Adrenal gland (tissue), 12 donors: ENCODE results near the gene RHO. TPM values are rescaled to one million over a fixed set of nuclear protein-coding genes. Genes with fewer than 3 reads are reported as not detected.

Experiments
- DNase-seq, 7 donors: peaks; one replicate each; pipeline ENCODE4 v3.0.0-alpha.2; 2019 to 2020
- H3K27ac ChIP-seq, 5 donors: fragments of 200-600 bp; sonication (generic) in 4 of 5; 1 replicate in 3 of 5; 2 replicates in 2 of 5; pipeline versions ENCODE4 v1.5.1 to v1.8.0; 2016 to 2020; ENCODE audit warnings: mild to moderate bottlenecking in 1 of 5
- H3K27me3 ChIP-seq: fragments of 200-600 bp; 2 replicates; pipeline ENCODE4 v1.8.0; 2021
- H3K36me3 ChIP-seq, 2 donors: fragments of 200-600 bp; replicated peaks in 1 of 2; 1 replicate in 1 of 2; 2 replicates in 1 of 2; pipeline versions ENCODE4 v1.5.1 to v1.8.0; 2018 to 2022
- H3K4me1 ChIP-seq, 2 donors: fragments of 200-600 bp; replicated peaks in 1 of 2; 1 replicate in 1 of 2; 2 replicates in 1 of 2; pipeline versions ENCODE4 v1.5.1 to v1.8.0; 2018 to 2021
- H3K4me3 ChIP-seq, 4 donors: fragments of 200-600 bp; sonication (generic) in 3 of 4; one replicate each; pipeline ENCODE4 v1.5.1; 2016 to 2018
- H3K9me3 ChIP-seq, 3 donors: fragments of 200-600 bp; sonication (generic) in 1 of 3; replicated peaks in 1 of 3; 1 replicate in 2 of 3; 2 replicates in 1 of 3; pipeline versions ENCODE4 v1.5.1 to v1.8.0; 2016 to 2021
- CTCF ChIP-seq, 6 experiments: fragments of 450-650 bp in 4 of 6; fragments of 200-600 bp in 2 of 6; sonication (generic) in 1 of 6; IDR thresholded peaks; 1 replicate in 5 of 6; 2 replicates in 1 of 6; pipeline versions ENCODE4 v1.5.1 to v1.8.0; 2016 to 2021; ENCODE audit warnings: antibody characterized with exemption in 6 of 6, mild to moderate bottlenecking in 2 of 6, moderate library complexity in 1 of 6
- POLR2A ChIP-seq, 2 donors: fragments of 450-650 bp; IDR thresholded peaks; one replicate each; pipeline ENCODE4 v1.6.1; 2017; ENCODE audit warnings: antibody characterized with exemption in 2 of 2, mild to moderate bottlenecking in 2 of 2, moderate library complexity in 1 of 2
- WGBS, 4 donors: extraction: QIAGEN DNeasy Blood & Tissue Kit in 2 of 4; methylation state at CpG; one replicate each; pipeline versions ENCODE4 v1.1.5 to v1.1.7; 2013 to 2017; 5-methylcytosine and 5-hydroxymethylcytosine counted together
- intact Hi-C, 2 donors: fragments of 100-400 bp; cut with DNase I; formaldehyde crosslinking; loops; one replicate each; pipeline versions ENCODE4 v1.14.1 to v1.15.0; 2022 to 2023
- polyA plus RNA-seq, 3 donors: library from polyadenylated mRNA; stranded (reverse); fragments of 200-250 nt in 2 of 3; fragments of 350-450 nt in 1 of 3; fragmentation: Illumina TruSeq in 1 of 3; extraction: RNeasy Lipid Tissue Mini Kit (QIAGEN cat#74804) in 1 of 3; gene quantifications; one replicate each; pipeline ENCODE4 v1.2.3, GENCODE V29; 2013 to 2014
- total RNA-seq, 9 donors: library from RNA; depleted of rRNA in 4 of 9; stranded (reverse); fragments of >200 nt in 4 of 9; fragments of 120-200 nt in 1 of 9; fragmentation: NEBNext Ultra II Directional in 1 of 9; extraction: Animal tissue kit (Norgen Biotek cat#: 25700) in 1 of 9; gene quantifications; one replicate each; pipeline versions ENCODE4 v1.1.0 to v1.2.4, GENCODE V29; 2013 to 2023
- donor health status: healthy with polysubstance abuse.
- donor health status: Bipolar disorder and iron deficiency.
- donor health status: DM: yes; HTN: yes; CAD: no.
- donor health status: DM: no; HTN: no; CAD: no.
- donor health status: DM: no; HTN: no; CAD: no.
- donor health status: DM: yes; HTN: yes; CAD: no.

RHO gene
- total and polyA plus RNA-seq, 12 donors: not detected

- Histone ChIP-seq H3K4me3 (no peak overlapping the region), H3K27ac (no peak overlapping the region), H3K4me1 (peaks cover 0 to 5% of the 10 kb centered on the region in 2 donors), H3K9me3 (no peaks in the 10 kb centered on the region), H3K36me3 (no peaks in the 10 kb centered on the region), H3K27me3 (no peaks in the 10 kb centered on the region)
- TF ChIP-seq POLR2A (IDR thresholded peaks at IDR 0.05) (no peak), CTCF (IDR thresholded peaks at IDR 0.05) (no peak)
- intact Hi-C loops: no loop called here
- 94 to 100% (median 95%) methylated on average over 5 to 13 of the region's 13 CpGs for WGBS, 4 donors
- DNase-seq: no peak
Observed at GRCh38 chr3:129530821-129531220, 2.4 kb downstream of the RHO start.

- intact Hi-C loops: no loop called here
- Histone ChIP-seq H3K4me1 (peaks cover 0 to 5% of the 10 kb centered on the region in 2 donors), H3K36me3 (no peaks in the 10 kb centered on the region), H3K9me3 (no peaks in the 10 kb centered on the region), H3K27me3 (no peaks in the 10 kb centered on the region), H3K4me3 (no peak overlapping the region), H3K27ac (no peak overlapping the region)
- DNase-seq: no peak
- WGBS, 4 donors: 87 to 95% (median 92%) methylated on average over 11 of the region's 11 CpGs
- TF ChIP-seq CTCF (IDR thresholded peaks at IDR 0.05): no peak
- TF ChIP-seq POLR2A (IDR thresholded peaks at IDR 0.05): no peak
Observed at GRCh38 chr3:129531699-129532098, 3.3 kb downstream of the RHO start.

GRCh38 chr3:129532261-129532660 lies 3.8 kb downstream of the RHO start:
- Histone ChIP-seq H3K4me1 (peaks cover 0 to 5% of the 10 kb centered on the region in 2 donors), H3K9me3 (no peaks in the 10 kb centered on the region), H3K4me3 (no peak overlapping the region), H3K36me3 (no peaks in the 10 kb centered on the region), H3K27ac (no peak overlapping the region), H3K27me3 (no peaks in the 10 kb centered on the region)
- WGBS, 4 donors: 96% methylated on average over 13 to 20 of the region's 20 CpGs
- TF ChIP-seq POLR2A (IDR thresholded peaks at IDR 0.05): no peak
- TF ChIP-seq CTCF (IDR thresholded peaks at IDR 0.05): no peak
- no peak for DNase-seq
- intact Hi-C loops: no loop called here

- H3K27me3 ChIP-seq: no peaks in the 10 kb centered on the region
- H3K27ac ChIP-seq: no peak overlapping the region
- intact Hi-C loops: no loop called here
- no peaks in the 10 kb centered on the region for H3K36me3 ChIP-seq
- no peaks in the 10 kb centered on the region for H3K9me3 ChIP-seq
- TF ChIP-seq CTCF (IDR thresholded peaks at IDR 0.05) (no peak), POLR2A (IDR thresholded peaks at IDR 0.05) (no peak)
- 89 to 94% (median 90%) methylated on average over 14 to 16 of the region's 16 CpGs for WGBS, 4 donors
- H3K4me3 ChIP-seq: no peak overlapping the region
- H3K4me1 ChIP-seq: peaks cover 0 to 5% of the 10 kb centered on the region in 2 donors
- DNase-seq: no peak
Observed at GRCh38 chr3:129533406-129533805, 5.0 kb downstream of the RHO start.
